Right atrium auricular region (tissue), 2 donors: ENCODE results near the gene HIPK2. TPM values are rescaled to one million over a fixed set of nuclear protein-coding genes. Genes with fewer than 3 reads are reported as not detected.
A peak's percentile ranks its signal among the peaks of the same experiment; 100 is the strongest.

Source experiments
- DNase-seq: peaks from one replicate; pipeline ENCODE4 v3.0.0-alpha.2; 2019; ENCODE audit warnings: low spot score
- H3K27ac ChIP-seq, 2 donors: fragments of 200-600 bp; sonication (generic); 1 replicate in 1 of 2; 2 replicates in 1 of 2; pipeline ENCODE4 v1.5.1; 2016 to 2019
- H3K27me3 ChIP-seq, 2 donors: fragments of 200-600 bp; sonication (generic); one replicate each; pipeline versions ENCODE4 v1.5.1 to v1.6.0; 2017 to 2019
- H3K36me3 ChIP-seq: fragments of 200-600 bp; sonication (generic); one replicate; pipeline ENCODE4 v1.5.1; 2016
- H3K4me1 ChIP-seq, 2 donors: fragments of 200-600 bp; sonication (generic); one replicate each; pipeline versions ENCODE4 v1.5.1 to v1.6.0; 2017 to 2019
- H3K4me3 ChIP-seq, 2 donors: fragments of 200-600 bp; sonication (generic); 1 replicate in 1 of 2; 2 replicates in 1 of 2; pipeline ENCODE4 v1.5.1; 2017 to 2019; ENCODE audit warnings: mild to moderate bottlenecking in 1 of 2, moderate library complexity in 1 of 2
- H3K9me3 ChIP-seq, 2 donors: fragments of 200-600 bp; sonication (generic); one replicate each; pipeline ENCODE4 v1.5.1; 2019
- CTCF ChIP-seq, 2 donors: fragments of 200-600 bp; sonication (generic); IDR thresholded peaks; one replicate each; pipeline ENCODE4 v1.5.1; 2019; ENCODE audit warnings: antibody characterized with exemption in 2 of 2
- total RNA-seq, 2 donors: library from RNA; depleted of rRNA; stranded (reverse); fragments of >200 nt; gene quantifications; one replicate each; pipeline ENCODE4 v1.1.0, GENCODE V29; 2016

The HIPK2 gene
- total RNA-seq, 2 donors from 2014 or later: 87.0 to 131 TPM

DNA sequence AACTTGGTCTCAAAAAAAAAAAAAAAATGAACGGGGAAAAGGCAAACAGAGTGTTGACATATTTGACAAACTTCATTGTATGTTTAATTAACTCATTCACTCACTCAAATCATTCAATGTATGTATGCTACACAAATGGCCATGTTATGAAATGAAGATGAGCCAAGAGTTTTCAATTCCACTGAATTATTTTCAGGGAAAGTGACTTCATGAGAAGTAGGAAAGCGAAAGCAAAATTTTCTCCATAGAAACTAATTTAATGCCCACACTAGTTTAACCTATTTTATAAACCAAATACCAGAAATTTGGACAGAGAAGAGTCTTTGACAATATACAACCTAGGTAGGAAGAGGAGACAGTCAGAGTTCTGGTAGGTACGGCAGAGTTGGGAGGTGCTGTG lies 119.5 kb downstream of the HIPK2 start:
- Histone ChIP-seq H3K27me3 (no peaks in the 10 kb centered on the region), H3K4me3 (no peak overlapping the region), H3K27ac (peak overlapping the region; percentile 68 to 82), H3K36me3 (no peaks in the 10 kb centered on the region), H3K9me3 (no peaks in the 10 kb centered on the region), H3K4me1 (peaks cover 0 to 93% of the 10 kb centered on the region in 2 donors)
- no peak for TF ChIP-seq CTCF (IDR thresholded peaks at IDR 0.05)
- DNase-seq: no peak

DNA sequence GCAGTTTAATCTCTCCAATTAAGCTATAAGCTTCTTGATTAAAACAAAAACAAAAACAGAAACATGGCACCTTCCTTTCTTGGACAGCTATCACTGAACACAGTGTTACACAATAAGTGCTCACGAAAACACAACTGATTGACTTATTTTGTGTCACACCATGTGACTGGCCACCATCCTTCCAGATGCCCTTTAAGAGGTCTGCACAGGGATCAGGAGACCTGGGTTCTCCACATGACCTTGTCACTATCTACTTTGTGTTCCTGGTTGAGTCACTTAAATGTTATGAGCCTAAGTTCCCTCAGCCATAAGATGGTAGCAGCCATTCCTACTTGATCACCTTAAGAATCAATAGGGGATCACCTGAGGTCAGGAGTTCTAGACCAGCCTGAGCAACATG lies 120.1 kb downstream of the HIPK2 start:
- H3K9me3 ChIP-seq: no peaks in the 10 kb centered on the region
- peaks cover 0 to 93% of the 10 kb centered on the region in 2 donors for H3K4me1 ChIP-seq
- H3K36me3 ChIP-seq: no peaks in the 10 kb centered on the region
- no peak for TF ChIP-seq CTCF (IDR thresholded peaks at IDR 0.05)
- no peaks in the 10 kb centered on the region for H3K27me3 ChIP-seq
- H3K4me3 ChIP-seq: no peak overlapping the region
- H3K27ac ChIP-seq: peak overlapping the region; percentile 75 to 82
- DNase-seq: no peak

DNA sequence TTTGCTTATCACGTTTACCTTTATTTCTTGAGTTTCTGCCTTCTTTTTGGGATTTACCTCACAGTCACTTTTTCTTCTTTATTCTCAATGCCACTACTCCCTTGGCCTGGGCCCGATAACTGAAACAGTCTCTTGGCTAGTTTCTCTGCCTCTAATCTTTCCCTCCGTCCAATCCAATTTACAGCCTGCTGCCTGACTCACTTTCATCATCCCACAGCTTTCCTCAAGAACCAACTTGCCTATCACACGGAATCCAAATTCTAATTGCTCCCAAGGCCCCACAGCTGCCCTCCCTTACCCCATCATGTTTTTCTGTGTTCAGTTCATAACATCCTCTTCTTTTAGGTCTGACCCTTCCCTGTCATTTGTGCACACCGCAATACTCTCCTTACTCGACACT lies 121.4 kb downstream of the HIPK2 start:
- no peak for DNase-seq
- Histone ChIP-seq H3K36me3 (no peaks in the 10 kb centered on the region), H3K9me3 (no peaks in the 10 kb centered on the region), H3K27ac (peak overlapping the region; percentile 75 to 82), H3K4me1 (peaks cover 0 to 91% of the 10 kb centered on the region in 2 donors), H3K4me3 (no peak overlapping the region), H3K27me3 (no peaks in the 10 kb centered on the region)
- no peak for TF ChIP-seq CTCF (IDR thresholded peaks at IDR 0.05)

GRCh38 chr7:139655305-139655704 lies 122.5 kb downstream of the HIPK2 start:
- Histone ChIP-seq H3K36me3 (no peaks in the 10 kb centered on the region), H3K4me3 (no peak overlapping the region), H3K27me3 (no peaks in the 10 kb centered on the region), H3K27ac (peak overlapping the region; percentile 75 to 82), H3K4me1 (peaks cover 0 to 91% of the 10 kb centered on the region in 2 donors), H3K9me3 (no peaks in the 10 kb centered on the region)
- no peak for TF ChIP-seq CTCF (IDR thresholded peaks at IDR 0.05)
- DNase-seq: no peak

GRCh38 chr7:139654276-139655181 lies 123.3 kb downstream of the HIPK2 start:
- peaks cover 0 to 89% of the 10 kb centered on the region in 2 donors for H3K4me1 ChIP-seq
- TF ChIP-seq CTCF (IDR thresholded peaks at IDR 0.05): no peak
- H3K9me3 ChIP-seq: no peaks in the 10 kb centered on the region
- H3K27me3 ChIP-seq: no peaks in the 10 kb centered on the region
- no peak overlapping the region for H3K4me3 ChIP-seq
- no peaks in the 10 kb centered on the region for H3K36me3 ChIP-seq
- H3K27ac ChIP-seq: peak overlapping the region; percentile 75 to 82
- no peak for DNase-seq
